HEK293T (cell line): ENCODE data around the gene TAPBPL.

Source experiments
- CTCF ChIA-PET: fragments of 350-600 bp; formaldehyde crosslinking; extraction: SDS; loops from one replicate; lab custom pipeline; 2021; ENCODE audit warnings: antibody characterized with exemption, inconsistent platforms; lab: Yijun Ruan, JAX
- POLR2A ChIA-PET: fragments of 350-600 bp; formaldehyde crosslinking; extraction: SDS; loops from one replicate; lab custom pipeline; 2020; ENCODE audit warnings: antibody characterized with exemption, inconsistent platforms; lab: Yijun Ruan, JAX
- DNase-seq: peaks from one replicate; pipeline ENCODE4 v3.0.0; 2012; ENCODE audit warnings: mixed read lengths; ENCODE audit errors: extremely low spot score
- ARNT ChIP-seq: fragments of 450-650 bp; IDR thresholded peaks from 2 replicates; pipeline ENCODE4 v1.6.1; 2017; ENCODE audit warnings: mild to moderate bottlenecking
- BHLHE40 ChIP-seq: fragments of 450-650 bp; IDR thresholded peaks from 2 replicates; pipeline ENCODE4 v1.6.1; 2016; ENCODE audit warnings: mild to moderate bottlenecking, moderate library complexity, borderline replicate concordance
- CTBP1 ChIP-seq: fragments of 450-650 bp; IDR thresholded peaks from 2 replicates; pipeline ENCODE4 v1.6.1; 2016; ENCODE audit warnings: borderline replicate concordance
- ELF4 ChIP-seq: fragments of 450-650 bp; IDR thresholded peaks from 2 replicates; pipeline ENCODE4 v1.6.1; 2017; ENCODE audit warnings: antibody characterized with exemption
- FOXA1 ChIP-seq: fragments of 450-650 bp; IDR thresholded peaks from 2 replicates; pipeline ENCODE4 v1.6.1; 2016; ENCODE audit warnings: mild to moderate bottlenecking
- FOXK2 ChIP-seq: fragments of 450-650 bp; IDR thresholded peaks from 2 replicates; pipeline ENCODE4 v1.6.1; 2016; ENCODE audit warnings: mild to moderate bottlenecking
- FOXM1 ChIP-seq: fragments of 450-650 bp; IDR thresholded peaks from 2 replicates; pipeline ENCODE4 v1.6.1; 2017; ENCODE audit warnings: mild to moderate bottlenecking, borderline replicate concordance
- HDGF ChIP-seq: fragments of 450-650 bp; IDR thresholded peaks from 2 replicates; pipeline ENCODE4 v1.6.1; 2017; ENCODE audit warnings: antibody characterized with exemption, borderline replicate concordance
- L3MBTL2 ChIP-seq: fragments of 450-650 bp; conservative IDR thresholded peaks from 2 replicates; pipeline ENCODE4 v1.6.1; 2016; ENCODE audit warnings: mild to moderate bottlenecking
- LEF1 ChIP-seq: fragments of 450-650 bp; IDR thresholded peaks from 2 replicates; pipeline ENCODE4 v1.6.1; 2017; ENCODE audit warnings: mild to moderate bottlenecking, borderline replicate concordance
- NFRKB ChIP-seq: fragments of 450-650 bp; IDR thresholded peaks from 2 replicates; pipeline ENCODE4 v1.6.1; 2016; ENCODE audit warnings: mild to moderate bottlenecking, moderate library complexity
- SP1 ChIP-seq: fragments of 450-650 bp; IDR thresholded peaks from 2 replicates; pipeline ENCODE4 v1.6.1; 2017
- SUZ12 ChIP-seq: fragments of 450-650 bp; IDR thresholded peaks from 2 replicates; pipeline ENCODE4 v1.6.1; 2016; ENCODE audit warnings: mild to moderate bottlenecking
- TARDBP ChIP-seq: fragments of 450-650 bp; IDR thresholded peaks from 2 replicates; pipeline ENCODE4 v1.6.1; 2016
- ZNF384 ChIP-seq: fragments of 450-650 bp; IDR thresholded peaks from 2 replicates; pipeline ENCODE4 v1.6.1; 2016
- TF ChIP-seq, protein P1 (sequence below): fragments of 450-650 bp; IDR thresholded peaks from 2 replicates; pipeline ENCODE4 v1.6.1; 2016

TAPBPL gene, protein sequence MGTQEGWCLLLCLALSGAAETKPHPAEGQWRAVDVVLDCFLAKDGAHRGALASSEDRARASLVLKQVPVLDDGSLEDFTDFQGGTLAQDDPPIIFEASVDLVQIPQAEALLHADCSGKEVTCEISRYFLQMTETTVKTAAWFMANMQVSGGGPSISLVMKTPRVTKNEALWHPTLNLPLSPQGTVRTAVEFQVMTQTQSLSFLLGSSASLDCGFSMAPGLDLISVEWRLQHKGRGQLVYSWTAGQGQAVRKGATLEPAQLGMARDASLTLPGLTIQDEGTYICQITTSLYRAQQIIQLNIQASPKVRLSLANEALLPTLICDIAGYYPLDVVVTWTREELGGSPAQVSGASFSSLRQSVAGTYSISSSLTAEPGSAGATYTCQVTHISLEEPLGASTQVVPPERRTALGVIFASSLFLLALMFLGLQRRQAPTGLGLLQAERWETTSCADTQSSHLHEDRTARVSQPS

DNA sequence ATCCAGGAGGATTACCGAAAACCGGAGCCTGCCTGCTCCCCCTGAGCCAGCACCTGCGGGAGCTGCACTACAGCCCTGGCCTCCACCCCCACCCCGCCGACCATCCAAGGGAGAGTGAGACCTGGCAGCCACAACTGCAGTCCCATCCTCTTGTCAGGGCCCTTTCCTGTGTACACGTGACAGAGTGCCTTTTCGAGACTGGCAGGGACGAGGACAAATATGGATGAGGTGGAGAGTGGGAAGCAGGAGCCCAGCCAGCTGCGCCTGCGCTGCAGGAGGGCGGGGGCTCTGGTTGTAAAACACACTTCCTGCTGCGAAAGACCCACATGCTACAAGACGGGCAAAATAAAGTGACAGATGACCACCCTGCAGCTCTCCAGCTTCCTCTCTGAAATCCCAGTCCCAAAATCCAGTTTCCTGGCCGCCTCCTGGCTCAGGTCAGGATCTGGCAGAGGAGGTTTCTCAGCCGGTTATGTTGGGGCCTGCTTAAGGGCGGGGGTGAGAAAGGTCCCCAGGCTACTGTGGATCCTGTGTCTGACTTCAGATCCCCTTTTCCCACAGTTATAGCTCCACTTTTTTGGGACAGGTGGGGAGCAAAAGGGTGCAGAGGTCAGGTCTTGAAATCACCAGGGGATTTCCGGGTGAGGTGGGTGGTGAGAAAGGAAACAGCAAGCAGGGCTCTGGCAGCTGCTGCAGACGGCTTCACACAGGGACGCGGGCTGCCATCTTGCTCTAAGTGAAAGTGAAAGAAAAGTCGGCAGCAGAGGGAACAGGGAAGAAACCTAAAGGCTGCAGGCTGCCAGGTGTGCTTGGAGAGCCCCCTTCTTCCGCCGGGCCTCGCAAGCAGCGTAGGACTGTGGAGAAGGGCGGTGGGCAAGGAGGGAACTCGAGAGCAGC lies at the start of gene TAPBPL:
Gene TAPBPL, plus strand, starts transcription at position 695 of the 897 bp plus-strand sequence. CDS start 207 bp downstream, outside the sequence.
- TF ChIP-seq FOXA1 = no peak
- no peak for TF ChIP-seq BHLHE40
- TF ChIP-seq SP1 = no peak
- TF ChIP-seq L3MBTL2 = peak; percentile 82
- TF ChIP-seq, protein P1, sequence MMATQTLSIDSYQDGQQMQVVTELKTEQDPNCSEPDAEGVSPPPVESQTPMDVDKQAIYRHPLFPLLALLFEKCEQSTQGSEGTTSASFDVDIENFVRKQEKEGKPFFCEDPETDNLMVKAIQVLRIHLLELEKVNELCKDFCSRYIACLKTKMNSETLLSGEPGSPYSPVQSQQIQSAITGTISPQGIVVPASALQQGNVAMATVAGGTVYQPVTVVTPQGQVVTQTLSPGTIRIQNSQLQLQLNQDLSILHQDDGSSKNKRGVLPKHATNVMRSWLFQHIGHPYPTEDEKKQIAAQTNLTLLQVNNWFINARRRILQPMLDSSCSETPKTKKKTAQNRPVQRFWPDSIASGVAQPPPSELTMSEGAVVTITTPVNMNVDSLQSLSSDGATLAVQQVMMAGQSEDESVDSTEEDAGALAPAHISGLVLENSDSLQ = peak; percentile 66
- ChIA-PET CTCF (interaction anchor here (0.7 to 2.2 kb wide), 3 partner anchors 9 to 86 kb away, joined by 3 to 12 read pairs (median 4); no protein-coding TSS in a partner anchor), POLR2A (interaction anchor here (0.9 to 2.8 kb wide), 8 partner anchors 10 to 125 kb away, joined by 3 to 17 read pairs (median 4); partner anchors contain the start of genes GAPDH, MRPL51 and VAMP1)
- DNase-seq = peak; percentile 53

DNA sequence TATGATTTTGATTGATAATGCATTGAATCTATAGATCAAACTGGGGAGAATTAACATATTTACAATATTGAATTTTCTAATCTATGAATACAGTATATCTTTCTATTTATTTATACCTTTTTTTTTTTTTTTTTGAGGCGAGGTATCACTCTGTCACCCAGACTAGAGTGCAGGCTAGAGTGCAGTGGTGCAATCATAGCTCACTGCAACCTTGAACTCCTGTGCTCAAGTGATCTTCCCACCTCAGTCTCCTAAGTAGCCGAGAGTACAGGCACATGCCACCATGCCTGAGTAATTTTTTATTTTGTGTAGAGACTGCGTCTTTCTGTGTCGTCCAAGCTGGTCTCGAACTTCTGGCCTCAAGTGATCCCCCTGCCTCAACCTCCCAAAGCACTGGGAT lies 47.5 kb upstream of the TAPBPL start:
- ChIA-PET CTCF (no interaction called here), POLR2A (interaction anchor here (0.8 kb wide), 1 partner anchor 45 kb away, joined by 4 read pairs; no protein-coding TSS in a partner anchor)
- DNase-seq = no peak
- TF ChIP-seq TARDBP (no peak), ZNF384 (no peak), BHLHE40 (no peak), ELF4 (no peak), CTBP1 (no peak), LEF1 (no peak), SP1 (no peak), L3MBTL2 (no peak), SUZ12 (no peak), ARNT (no peak), FOXM1 (no peak), HDGF (no peak), NFRKB (no peak), FOXK2 (no peak), FOXA1 (no peak)
- TF ChIP-seq, protein P1 = no peak

DNA sequence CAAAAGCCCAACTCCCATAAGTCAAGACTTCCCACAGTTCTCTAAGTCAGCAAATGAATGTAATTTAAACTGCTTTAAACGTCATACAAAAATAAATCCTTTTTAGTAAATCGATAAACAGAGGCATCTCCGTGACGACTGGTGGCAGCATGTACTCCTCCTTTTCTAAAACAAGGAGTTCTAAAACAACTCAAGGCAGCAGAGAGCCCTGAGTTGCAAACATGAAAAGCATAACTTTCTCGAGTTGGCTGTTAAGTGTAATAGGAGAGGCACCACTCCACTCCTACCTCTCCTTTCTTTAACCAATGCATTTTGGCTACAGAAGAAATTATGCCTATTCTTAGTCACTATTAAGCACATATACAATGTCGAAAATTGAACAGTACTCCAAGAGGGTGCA lies 45.9 kb upstream of the TAPBPL start:
- ChIA-PET CTCF (no interaction called here), POLR2A (no interaction called here)
- TF ChIP-seq FOXK2 (no peak), ARNT (no peak), SUZ12 (no peak)
- TF ChIP-seq, protein P1 = no peak
- DNase-seq = no peak

DNA sequence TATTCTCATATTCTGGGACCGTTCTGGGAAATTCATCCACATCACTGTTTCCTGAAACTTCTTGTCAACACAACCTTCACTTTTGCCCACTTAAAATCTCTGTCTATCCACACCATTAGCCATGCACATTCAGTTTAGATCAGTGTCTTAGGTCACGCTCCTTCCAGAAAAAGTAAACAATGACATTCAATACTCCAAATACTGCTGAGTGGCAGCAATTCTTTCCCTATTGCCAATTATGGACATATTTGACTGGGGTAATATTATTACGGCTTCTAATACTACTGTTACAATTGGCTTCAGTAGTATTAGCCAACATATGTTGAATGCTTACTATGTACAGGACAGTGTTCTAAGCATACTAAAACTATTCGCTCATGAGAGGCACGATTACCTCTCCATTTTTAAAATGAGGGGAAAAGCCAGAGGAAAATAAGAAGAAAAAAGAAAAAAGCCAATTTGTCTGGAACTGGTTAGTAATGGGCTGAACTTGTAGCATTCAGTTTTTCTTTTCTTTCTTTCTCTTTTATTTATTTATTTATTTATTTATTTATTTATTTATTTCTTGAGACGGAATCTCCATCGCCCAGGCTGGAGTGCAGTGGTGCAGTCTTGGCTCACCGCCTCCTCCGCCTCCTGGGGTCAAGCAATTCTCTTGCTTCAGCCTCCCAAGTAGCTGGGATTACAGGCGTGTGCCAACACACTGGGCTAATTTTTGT lies 44.4 kb upstream of the TAPBPL start:
- no peak for DNase-seq
- TF ChIP-seq ZNF384 (no peak), ELF4 (no peak), ARNT (no peak), FOXA1 (no peak)
- TF ChIP-seq, protein P1 = peak; percentile 58
- ChIA-PET POLR2A (no interaction called here), CTCF (no interaction called here)

DNA sequence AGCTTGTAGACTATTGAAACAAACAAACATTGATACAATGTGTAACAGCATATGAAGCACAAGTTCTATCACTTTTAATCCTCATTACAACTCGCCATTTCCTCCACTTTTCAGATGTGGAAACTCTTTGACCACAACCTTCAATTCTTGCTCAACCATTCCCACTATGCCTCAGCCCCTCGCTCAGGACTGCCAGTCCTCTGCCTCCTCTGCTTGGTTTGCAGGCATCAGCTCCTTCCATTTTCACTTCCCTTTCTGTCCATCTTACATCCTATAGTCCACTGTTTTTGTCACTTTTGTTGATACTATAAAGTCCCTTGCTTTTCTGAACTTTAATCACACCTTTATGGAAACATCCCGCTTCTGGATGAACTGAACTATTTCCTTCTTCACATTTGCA lies 35.2 kb upstream of the TAPBPL start:
- no peak for TF ChIP-seq FOXM1
- TF ChIP-seq BHLHE40 = no peak
- TF ChIP-seq ZNF384 = no peak
- no peak for TF ChIP-seq ELF4
- no peak for TF ChIP-seq SUZ12
- TF ChIP-seq HDGF = no peak
- TF ChIP-seq CTBP1 = no peak
- TF ChIP-seq, protein P1 = no peak
- no peak for TF ChIP-seq NFRKB
- no peak for TF ChIP-seq FOXA1
- TF ChIP-seq LEF1 = no peak
- DNase-seq = no peak
- POLR2A ChIA-PET = no interaction called here
- CTCF ChIA-PET = interaction anchor here (0.5 to 0.6 kb wide), 2 partner anchors 91 to 196 kb away, joined by 3 to 4 read pairs; no protein-coding TSS in a partner anchor
